Ovary (tissue), 9 donors: ENCODE results near the gene CYTH2. TPM values are rescaled to one million over a fixed set of nuclear protein-coding genes. Genes with fewer than 3 reads are reported as not detected.

Experiments
- DNase-seq, 5 donors: peaks; one replicate each; pipeline ENCODE4 v3.0.0-alpha.2; 2019 to 2020
- H3K27ac ChIP-seq, 2 donors: fragments of 200-600 bp; one replicate each; pipeline versions ENCODE4 v1.5.1 to v1.8.0; 2019 to 2022
- H3K27me3 ChIP-seq: fragments of 200-600 bp; one replicate; pipeline ENCODE4 v1.8.0; 2022
- H3K36me3 ChIP-seq: fragments of 200-600 bp; sonication (generic); one replicate; pipeline ENCODE4 v1.5.1; 2019
- H3K4me1 ChIP-seq: one replicate; pipeline ENCODE4 v1.8.1; 2013; ENCODE audit warnings: mild to moderate bottlenecking, moderate library complexity; ENCODE audit not compliant: insufficient read depth
- H3K4me3 ChIP-seq: fragments of 200-600 bp; sonication (generic); one replicate; pipeline ENCODE4 v1.5.1; 2017
- H3K9me3 ChIP-seq, 2 donors: fragments of 200-600 bp in 1 of 2; sonication (generic) in 1 of 2; one replicate each; pipeline versions ENCODE4 v1.5.1 to v1.8.1; 2013 to 2019; ENCODE audit warnings: mild to moderate bottlenecking in 1 of 2, moderate library complexity in 1 of 2
- CTCF ChIP-seq, 3 donors: fragments of 450-650 bp in 2 of 3; fragments of 200-600 bp in 1 of 3; IDR thresholded peaks; one replicate each; pipeline versions ENCODE4 v1.5.1 to v1.8.0; 2016 to 2022; ENCODE audit warnings: antibody characterized with exemption in 3 of 3, mild to moderate bottlenecking in 1 of 3
- EP300 ChIP-seq: sonication (generic); formaldehyde crosslinking; IDR thresholded peaks from one replicate; pipeline ENCODE4 v1.6.1; 2017; ENCODE audit warnings: antibody characterized with exemption
- POLR2A ChIP-seq: fragments of 450-650 bp; IDR thresholded peaks from one replicate; pipeline ENCODE4 v1.6.1; 2017; ENCODE audit warnings: antibody characterized with exemption, mild to moderate bottlenecking, moderate library complexity
- WGBS, 3 donors: extraction: QIAGEN DNeasy Blood & Tissue Kit in 1 of 3; methylation state at CpG; one replicate each; pipeline versions ENCODE4 v1.1.5 to v1.1.7; 2013 to 2017; 5-methylcytosine and 5-hydroxymethylcytosine counted together
- intact Hi-C, 4 donors: fragments of 100-400 bp; cut with DNase I; formaldehyde crosslinking; loops; one replicate each; pipeline versions ENCODE4 v1.11.0 to v1.15.1; 2022 to 2023
- polyA plus RNA-seq, 2 donors: library from polyadenylated mRNA; stranded (reverse); fragments of 200-250 nt in 1 of 2; fragments of 350-450 nt in 1 of 2; fragmentation: Illumina TruSeq in 1 of 2; extraction: RNeasy Lipid Tissue Mini Kit (QIAGEN cat#74804) in 1 of 2; gene quantifications; one replicate each; pipeline ENCODE4 v1.2.3, GENCODE V29; 2013 to 2014
- total RNA-seq, 7 donors: library from RNA; depleted of rRNA in 2 of 7; stranded (reverse); fragments of >200 nt in 2 of 7; fragmentation: NEBNext Ultra II Directional in 3 of 7; extraction: Animal tissue kit (Norgen Biotek cat#: 25700) in 3 of 7; gene quantifications; one replicate each; pipeline versions ENCODE4 v1.1.0 to v1.2.4, GENCODE V29; 2016 to 2023
- donor health status: DM: no; HTN: no; CAD: no; lungs with moderate emphysema.
- donor health status: DM: no; HTN: no; CAD: no.
- donor health status: Bipolar disorder and iron deficiency.
- donor health status: DM: yes; HTN: yes; CAD: no.
- donor health status: DM: no; HTN: no; CAD: no.
- donor health status: DM: yes; HTN: yes; CAD: no.

CYTH2 gene
- total and polyA plus RNA-seq, 9 donors: 27.6 to 66.5 (median 49.4) TPM

GRCh38 chr19:48433337-48433736, 35.8 kb upstream of the CYTH2 start:
- intact Hi-C loops: no loop called here
- TF ChIP-seq POLR2A (no peak), CTCF (IDR thresholded peaks at IDR 0.05) (no peak), EP300 (no peak)
- H3K4me1 ChIP-seq: no peaks in the 10 kb centered on the region
- no peak for DNase-seq
- no peaks in the 10 kb centered on the region for H3K27me3 ChIP-seq
- no peaks in the 10 kb centered on the region for H3K9me3 ChIP-seq
- H3K4me3 ChIP-seq: no peak overlapping the region
- H3K36me3 ChIP-seq: no peaks in the 10 kb centered on the region
- H3K27ac ChIP-seq: no peak overlapping the region
- 65 to 70% (median 68%) methylated on average over 8 of the region's 8 CpGs for WGBS, 3 donors

DNA sequence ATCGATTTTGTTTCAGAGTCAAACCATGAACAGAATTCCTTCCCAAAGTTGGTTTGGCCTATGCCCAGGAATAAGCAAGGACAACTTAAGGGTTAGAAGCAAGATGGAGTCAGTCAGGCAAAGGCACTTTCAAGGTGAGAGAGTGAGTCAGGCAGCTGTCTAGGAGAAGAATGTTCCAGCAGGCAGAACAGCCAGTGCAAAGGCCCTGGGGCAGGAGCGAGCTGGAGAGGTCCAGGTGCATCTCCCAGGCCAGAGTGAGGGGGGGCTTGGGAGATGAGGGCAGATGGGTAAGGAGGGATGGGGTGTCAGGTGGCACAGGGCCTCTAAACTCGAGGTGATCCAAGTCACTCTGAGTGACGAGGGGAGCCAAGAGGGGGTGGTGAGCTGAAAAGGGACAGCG, 32.6 kb upstream of the CYTH2 start:
- intact Hi-C loops: no loop called here
- no peak for TF ChIP-seq EP300
- no peak for TF ChIP-seq CTCF (IDR thresholded peaks at IDR 0.05)
- TF ChIP-seq POLR2A: no peak
- Histone ChIP-seq H3K9me3 (no peaks in the 10 kb centered on the region), H3K27ac (no peak overlapping the region), H3K36me3 (no peaks in the 10 kb centered on the region), H3K4me3 (no peak overlapping the region), H3K4me1 (no peaks in the 10 kb centered on the region), H3K27me3 (no peaks in the 10 kb centered on the region)
- WGBS, 3 donors: 90 to 93% (median 93%) methylated on average over 5 of the region's 5 CpGs
- no peak for DNase-seq

- Histone ChIP-seq H3K27ac (no peak overlapping the region), H3K4me3 (no peak overlapping the region), H3K27me3 (no peaks in the 10 kb centered on the region), H3K36me3 (no peaks in the 10 kb centered on the region), H3K9me3 (no peaks in the 10 kb centered on the region), H3K4me1 (peaks cover 6% of the 10 kb centered on the region)
- 92 to 95% (median 94%) methylated on average over 20 of the region's 20 CpGs for WGBS, 3 donors
- no peak for TF ChIP-seq CTCF (IDR thresholded peaks at IDR 0.05)
- TF ChIP-seq POLR2A: no peak
- TF ChIP-seq EP300: no peak
- intact Hi-C loops: no loop called here
- no peak for DNase-seq
These were observed 27.7 kb upstream of the CYTH2 start for GRCh38 chr19:48441360-48442050.

DNA sequence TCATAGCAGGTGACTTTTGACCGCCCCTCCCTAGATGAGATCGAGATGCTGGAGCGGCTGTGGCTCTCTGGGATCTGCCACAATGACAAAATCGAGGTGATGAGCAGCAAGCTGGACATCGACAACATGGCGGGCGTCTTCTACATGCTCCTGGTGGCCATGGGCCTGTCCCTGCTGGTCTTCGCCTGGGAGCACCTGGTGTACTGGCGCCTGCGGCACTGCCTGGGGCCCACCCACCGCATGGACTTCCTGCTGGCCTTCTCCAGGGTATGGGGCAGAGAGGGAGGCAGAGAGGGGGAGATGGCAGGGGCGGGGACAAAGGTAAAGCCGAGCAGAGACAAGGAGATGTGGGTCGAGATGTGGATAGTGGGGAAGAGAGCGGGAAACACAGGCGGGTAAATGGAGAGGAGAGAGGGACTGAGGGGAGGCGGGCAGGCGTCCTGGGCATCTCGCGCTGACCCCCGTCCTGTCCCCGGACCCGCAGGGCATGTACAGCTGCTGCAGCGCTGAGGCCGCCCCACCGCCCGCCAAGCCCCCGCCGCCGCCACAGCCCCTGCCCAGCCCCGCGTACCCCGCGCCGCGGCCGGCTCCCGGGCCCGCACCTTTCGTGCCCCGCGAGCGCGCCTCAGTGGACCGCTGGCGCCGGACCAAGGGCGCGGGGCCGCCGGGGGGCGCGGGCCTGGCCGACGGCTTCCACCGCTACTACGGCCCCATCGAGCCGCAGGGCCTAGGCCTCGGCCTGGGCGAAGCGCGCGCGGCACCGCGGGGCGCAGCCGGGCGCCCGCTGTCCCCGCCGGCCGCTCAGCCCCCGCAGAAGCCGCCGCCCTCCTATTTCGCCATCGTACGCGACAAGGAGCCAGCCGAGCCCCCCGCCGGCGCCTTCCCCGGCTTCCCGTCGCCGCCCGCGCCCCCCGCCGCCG, 26.8 kb upstream of the CYTH2 start:
- Histone ChIP-seq H3K4me3 (no peak overlapping the region), H3K4me1 (peaks cover 6% of the 10 kb centered on the region), H3K27ac (no peak overlapping the region), H3K27me3 (no peaks in the 10 kb centered on the region), H3K36me3 (no peaks in the 10 kb centered on the region), H3K9me3 (no peaks in the 10 kb centered on the region)
- WGBS, 3 donors: 51 to 81% (median 63%) methylated on average over 45 to 94 of the region's 94 CpGs
- TF ChIP-seq POLR2A (no peak), CTCF (IDR thresholded peaks at IDR 0.05) (no peak), EP300 (no peak)
- intact Hi-C loops: no loop called here
- DNase-seq: peak in 1 of 5 donors; percentile 23
